ENCODE results near the gene PLRG1. TPM values are rescaled to one million over a fixed set of nuclear protein-coding genes. Genes with fewer than 3 reads are reported as not detected.
A peak's percentile ranks its signal among the peaks of the same experiment; 100 is the strongest.

Gene PLRG1
- total and polyA plus RNA-seq, 2 of the 8 experiments (the other 6 are each of a cell fraction or from before 2014, with no cell fraction given), result 63.5 to 108 TPM

- POLR2A ChIA-PET (ENCODE audit: partially characterized antibody), result no interaction called here
- Histone ChIP-seq H3K23ac (ENCODE audit: insufficient read length) (no peak within 1 kb of the TSS), H3K27ac (ENCODE audit: low read depth, low read length) (no peak within 1 kb of the TSS), H3K56ac (replicated peaks; ENCODE audit: insufficient read length, low read depth, low read length) (no peak within 1 kb of the TSS), H4K5ac (ENCODE audit: insufficient read length, low read depth, low read length) (no peak within 1 kb of the TSS), H2BK12ac (ENCODE audit: low read depth, low read length) (no peak within 1 kb of the TSS), H2AK5ac (ENCODE audit: low read depth, low read length) (no peak within 1 kb of the TSS), H3K4me1 (replicated peaks in 1 of 4; ENCODE audit: control insufficient read depth in 3 of 4, insufficient read depth in 4 of 4, low read length in 3 of 4) (0 out of 7 replicates have a peak, but pooled peaks cover 0 to 3% (median 0%) of the 10 kb centered on the region in 4 experiments), H4K20me1 (replicated peaks in 1 of 2; ENCODE audit: control insufficient read depth in 1 of 2, insufficient read depth in 2 of 2, low read length in 2 of 2) (no peaks in the 10 kb centered on the region), H3K4me2 (ENCODE audit: insufficient read depth in 1 of 2, low read depth in 2 of 2, low read length in 2 of 2) (no peak within 1 kb of the TSS), H3K9ac (replicated peaks in 1 of 4; ENCODE audit: extremely low read depth in 1 of 4, low read depth in 3 of 4, low read length in 3 of 4) (no peak within 1 kb of the TSS), H2BK5ac (ENCODE audit: low read depth, low read length) (no peak within 1 kb of the TSS), H3K14ac (ENCODE audit: insufficient read length) (no peak within 1 kb of the TSS), H3K79me1 (ENCODE audit: low read depth, low read length) (no peaks in the 10 kb centered on the region), H3K23me2 (ENCODE audit: low read depth, low read length) (no peaks in the 10 kb centered on the region), H2BK120ac (replicated peaks; ENCODE audit: low read depth, low read length) (no peak within 1 kb of the TSS), H3K79me2 (ENCODE audit: control insufficient read depth in 1 of 2, insufficient read depth in 2 of 2, low read length in 2 of 2) (no peaks in the 10 kb centered on the region), H2AFZ (ENCODE audit: low read length) (peak within 1 kb of the TSS; percentile 82; the same call in 1 of the 2 replicates), H2BK20ac (ENCODE audit: low read length) (no peak within 1 kb of the TSS), H3K9me3 (ENCODE audit: insufficient read depth in 2 of 2, low read depth in 1 of 2, low read length in 1 of 2) (no peaks in the 10 kb centered on the region), H2BK15ac (ENCODE audit: low read length) (no peak within 1 kb of the TSS), H3K36me3 (ENCODE audit: control insufficient read depth in 2 of 4, insufficient read depth in 4 of 4, low read length in 3 of 4) (no peaks in the 10 kb centered on the region), H3K4me3 (ENCODE audit: extremely low read depth in 1 of 4, insufficient read depth in 2 of 4, low read depth in 3 of 4, low read length in 4 of 4) (no peak within 1 kb of the TSS), H3K18ac (ENCODE audit: extremely low read depth, low read length) (no peak within 1 kb of the TSS), H4K8ac (ENCODE audit: extremely low read depth, insufficient read depth, low read length) (no peak within 1 kb of the TSS), H3K4ac (replicated peaks; ENCODE audit: insufficient read length, low read depth, low read length) (no peak within 1 kb of the TSS), H3K27me3 (replicated peaks in 1 of 4; ENCODE audit: control insufficient read depth in 3 of 4, extremely low read depth in 1 of 4, insufficient read depth in 3 of 4, low read length in 3 of 4) (no peaks in the 10 kb centered on the region), H4K91ac (replicated peaks; ENCODE audit: insufficient read length, low read length) (no peak within 1 kb of the TSS)
- FAIRE-seq (no peak), DNase-seq (ENCODE audit: low read depth in 1 of 2, low spot score in 2 of 2) (no peak)
- WGBS, 2 experiments (ENCODE audit: extremely low coverage in 1 of 2, insufficient coverage in 1 of 2, insufficient read length in 1 of 2, insufficient replicate concordance in 2 of 2, low coverage in 1 of 2, low lambda C conversion rate in 2 of 2, missing lambda C conversion rate in 1 of 2), result 81% methylated on average over 3 of the region's 3 CpGs; no CpG with 5 or more reads in 1 of the 2 experiments
- CTCF ChIA-PET (ENCODE audit: partially characterized antibody), result interaction anchor here (1.2 to 1.3 kb wide), 2 partner anchors 17 to 31 kb away, joined by 3 read pairs; no protein-coding TSS in a partner anchor
These were observed 40.3 kb upstream of the PLRG1 start, which contains the start of gene FGA for GRCh38 chr4:154590329-154591006. TSS of gene FGA (minus strand) at chr4:154590742. CDS start at chr4:154590687, 55 bp downstream.

Measured in H1 (cell line).